ENCODE data around the gene SNCG.
"Not testable (repeated sequence)": the region's sequence is repeated elsewhere in the genome, so short reads cannot be mapped to it uniquely, and the experiment has no call there.

SNCG gene

GRCh38 chr10:86961481-86962091, 3.2 kb downstream of the SNCG start:
- no peak for DNase-seq

DNA sequence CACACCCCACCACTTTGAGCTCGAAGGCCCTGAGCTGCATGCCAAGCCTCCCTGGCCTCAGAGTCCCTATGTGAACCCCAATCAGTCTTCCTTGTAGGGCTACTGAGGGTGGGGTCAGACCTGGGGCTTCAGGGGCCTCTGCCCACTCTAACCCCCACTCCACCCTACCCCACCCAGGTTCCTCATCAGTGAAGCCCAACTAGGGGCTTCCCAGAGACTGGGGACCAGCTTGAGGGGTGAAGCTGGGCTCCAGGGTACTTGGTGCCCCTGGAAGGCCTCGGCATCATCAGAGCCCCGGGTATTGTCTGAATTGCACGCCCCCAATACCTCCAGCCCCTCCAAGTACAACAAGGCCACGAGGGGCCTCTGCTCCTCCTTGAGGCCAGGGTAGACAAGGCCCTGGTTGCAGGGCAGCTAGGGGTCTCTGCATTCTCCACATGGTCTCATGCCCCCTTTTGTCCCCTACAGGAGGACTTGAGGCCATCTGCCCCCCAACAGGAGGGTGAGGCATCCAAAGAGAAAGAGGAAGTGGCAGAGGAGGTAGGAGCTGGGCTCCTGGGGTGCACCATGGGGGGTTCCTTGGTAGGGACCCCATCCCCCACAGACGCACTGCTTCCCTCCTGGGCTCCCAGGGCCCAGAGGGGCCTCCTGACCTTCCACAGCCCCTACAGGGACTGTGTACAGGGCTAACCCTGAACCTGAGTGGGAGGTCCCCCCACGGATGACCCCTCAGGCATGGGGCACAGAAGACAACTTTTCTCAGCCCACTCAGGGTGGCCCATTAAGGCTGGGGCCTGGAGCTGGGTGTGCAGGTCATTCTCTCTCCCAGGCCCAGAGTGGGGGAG, 4.0 kb downstream of the SNCG start:
- DNase-seq, result no peak

- no peak for DNase-seq
Measured at GRCh38 chr10:86962981-86963310, 4.5 kb downstream of the SNCG start.

DNA sequence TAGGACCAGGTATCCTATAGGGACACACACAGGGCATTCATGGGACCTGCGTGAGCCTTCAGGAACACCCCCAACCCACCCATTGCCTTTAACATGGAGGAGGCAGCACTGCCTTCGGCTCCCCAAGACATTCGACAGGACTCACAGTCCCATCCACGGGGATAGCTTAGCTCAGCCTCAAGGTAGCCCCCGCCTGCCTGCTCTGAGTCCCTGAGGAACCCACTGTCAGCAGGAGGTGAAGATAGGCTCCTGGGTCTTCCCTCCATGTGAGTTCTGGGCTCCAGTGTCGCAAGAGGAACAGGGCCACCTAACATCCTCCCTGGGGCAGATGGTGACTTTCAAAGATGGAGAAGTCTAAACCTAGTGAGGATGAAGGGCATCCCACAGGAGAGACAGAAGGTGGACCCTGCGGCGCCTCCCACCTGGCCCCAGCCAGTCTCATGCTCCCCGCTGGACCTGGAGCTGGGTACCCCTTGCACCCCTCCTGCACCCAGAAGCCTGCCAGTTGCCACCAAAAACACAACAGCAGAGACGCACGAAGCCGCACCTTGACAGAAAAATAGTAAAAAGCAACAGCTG, 5.0 kb downstream of the SNCG start:
- no peak for DNase-seq

DNA sequence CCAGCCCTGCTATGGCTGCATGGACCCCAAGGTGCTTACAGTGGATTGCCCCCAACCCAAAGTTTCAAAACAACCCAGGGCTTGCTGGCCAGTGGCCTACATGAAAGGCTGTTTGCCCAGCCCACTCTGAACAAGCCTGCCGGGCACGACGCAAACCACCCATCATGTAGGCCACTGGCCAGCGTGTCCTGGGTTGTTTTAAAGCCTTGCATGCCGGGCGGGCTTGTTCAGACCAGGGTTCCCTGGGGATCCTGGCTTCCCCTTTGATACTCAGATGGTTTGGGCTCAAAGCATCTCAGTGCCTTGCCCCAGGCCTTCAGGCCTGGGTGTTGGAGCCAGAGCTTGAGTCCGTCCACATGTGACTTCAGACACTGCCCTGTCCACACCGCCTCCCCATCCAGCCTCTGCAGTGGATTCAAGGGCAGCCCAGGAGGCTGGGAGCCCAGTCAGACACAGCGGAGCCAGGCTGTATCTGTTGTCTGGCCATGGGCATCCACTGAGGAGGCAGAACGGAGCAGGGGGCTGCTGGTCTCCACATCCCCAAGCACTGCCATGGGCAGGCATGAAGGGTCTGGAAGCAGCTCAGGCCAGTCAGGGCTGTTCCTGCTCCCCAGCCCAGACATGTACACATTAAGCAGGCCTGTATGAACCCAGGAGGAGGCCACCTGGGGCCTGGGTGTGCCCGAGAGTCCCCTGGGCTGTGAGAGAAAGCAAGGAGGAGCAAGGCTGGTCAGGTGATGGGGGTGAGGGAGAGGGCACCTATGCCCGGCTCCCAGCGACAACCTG, 5.9 kb downstream of the SNCG start:
- no peak for DNase-seq

DNA sequence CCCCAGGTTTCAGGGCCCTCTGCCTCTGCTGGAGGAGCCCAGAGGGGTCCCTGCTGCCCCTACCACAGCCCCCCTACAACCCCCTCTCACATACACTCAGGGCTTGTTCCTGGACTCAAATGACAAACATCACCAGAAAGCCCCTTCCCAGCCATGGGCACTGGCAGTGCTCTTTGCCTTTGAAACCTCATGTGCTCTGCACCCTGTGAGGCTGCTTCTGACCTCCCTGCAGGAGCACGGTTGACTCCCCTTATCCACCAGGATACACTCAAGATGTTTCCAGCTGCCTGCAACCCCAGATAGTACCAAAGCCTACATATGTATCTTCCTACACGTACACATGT, 6.4 kb downstream of the SNCG start:
- DNase-seq, result no peak

DNA sequence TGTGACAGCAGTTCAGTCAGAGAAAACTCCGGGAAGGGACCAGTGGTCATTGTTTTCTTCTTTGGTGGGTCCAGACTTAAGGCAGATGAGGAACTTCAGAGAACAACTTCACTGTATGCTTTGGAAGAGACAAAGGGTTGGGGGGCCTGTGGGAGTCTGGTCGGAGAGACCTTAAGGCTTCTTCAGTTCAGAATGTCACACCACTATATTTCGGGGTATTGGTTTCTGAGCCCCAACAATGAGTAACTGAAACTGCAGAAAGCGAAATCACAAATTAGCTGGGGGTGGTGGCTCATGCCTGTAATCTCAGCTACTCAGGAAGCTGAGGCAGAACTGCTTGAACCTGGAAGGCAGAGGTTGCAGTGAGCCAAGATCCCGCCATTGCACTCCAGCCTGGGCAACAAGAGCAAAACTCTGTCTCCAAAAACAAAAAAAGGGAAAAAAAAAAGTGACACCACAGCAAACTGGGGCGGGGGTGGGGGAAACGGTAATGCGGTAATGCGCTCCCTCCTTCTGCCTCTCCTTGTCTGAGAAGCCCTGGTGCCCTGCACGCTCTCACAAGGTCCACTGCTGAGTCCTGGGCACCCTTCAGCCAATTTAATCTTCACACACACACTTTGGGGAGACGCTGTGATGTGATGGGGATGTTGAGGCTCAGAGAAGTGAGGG, 7.7 kb downstream of the SNCG start:
- no peak for DNase-seq

GRCh38 chr10:86967481-86967941, 9.1 kb downstream of the SNCG start:
- DNase-seq, result no peak

- DNase-seq, result no peak
Measured at GRCh38 chr10:86968271-86968993, 10.0 kb downstream of the SNCG start, which contains the start of gene ADIRF. Gene ADIRF (plus strand): TSS chr10:86968482. CDS start chr10:86968545, 63 bp downstream.

- no peak for DNase-seq
Measured at GRCh38 chr10:86968994-86969355, 10.6 kb downstream of the SNCG start.

- no peak for DNase-seq
Measured at GRCh38 chr10:86969421-86970041, 11.1 kb downstream of the SNCG start.

- DNase-seq, result no peak
Measured at GRCh38 chr10:86970162-86970981, 12.0 kb downstream of the SNCG start.

DNA sequence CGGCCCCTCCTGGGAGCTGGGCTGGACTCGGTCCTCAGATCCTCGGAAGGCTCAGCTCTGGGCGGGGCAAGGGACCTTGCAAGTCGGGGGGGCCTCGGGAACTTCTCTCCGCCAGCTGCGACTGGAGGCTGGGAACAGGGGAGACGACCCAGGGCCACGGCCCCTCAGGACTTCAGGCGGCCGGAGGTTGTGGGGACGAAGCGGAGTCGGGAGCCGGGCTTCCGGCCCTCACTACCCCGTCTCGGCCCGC, 12.5 kb downstream of the SNCG start:
- no peak for DNase-seq

DNA sequence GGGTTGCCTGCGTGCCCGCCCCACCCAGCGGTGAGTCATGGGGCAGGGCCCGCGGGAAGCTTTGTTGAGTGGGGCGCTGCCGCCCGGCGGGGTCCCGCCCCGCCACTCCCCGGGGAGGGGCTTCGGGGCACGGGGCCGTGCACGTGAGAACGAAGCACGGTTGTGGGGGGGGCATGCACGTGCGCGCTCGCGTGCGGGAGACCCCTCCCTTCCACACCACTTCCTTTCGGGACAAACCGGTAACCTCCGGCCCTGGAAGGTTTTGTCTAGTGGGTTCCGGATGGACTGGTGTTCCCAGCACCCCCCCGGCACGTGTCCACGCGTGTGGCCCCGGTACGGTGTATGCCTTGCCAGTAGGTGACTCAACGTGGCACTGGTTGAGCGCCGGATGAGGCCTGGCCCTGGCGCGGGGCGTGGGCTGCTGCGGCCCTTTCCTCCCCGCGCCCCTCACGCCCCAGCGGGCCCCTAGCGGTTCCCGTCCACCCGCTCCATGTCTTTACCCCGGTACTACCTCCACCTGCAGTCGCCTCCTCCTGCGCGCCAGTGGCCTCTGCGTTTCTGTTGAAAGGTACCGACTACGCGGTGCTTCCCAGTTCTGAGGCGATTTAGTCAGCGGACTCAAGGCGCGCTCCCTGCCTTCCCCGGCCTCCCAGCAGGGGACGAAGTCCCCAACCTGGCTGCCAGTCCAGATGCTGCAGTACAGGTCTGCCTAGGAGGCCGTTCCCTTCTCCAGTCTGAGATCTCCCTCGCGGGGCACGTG, 13.0 kb downstream of the SNCG start:
- peak; percentile 90 for DNase-seq

DNA sequence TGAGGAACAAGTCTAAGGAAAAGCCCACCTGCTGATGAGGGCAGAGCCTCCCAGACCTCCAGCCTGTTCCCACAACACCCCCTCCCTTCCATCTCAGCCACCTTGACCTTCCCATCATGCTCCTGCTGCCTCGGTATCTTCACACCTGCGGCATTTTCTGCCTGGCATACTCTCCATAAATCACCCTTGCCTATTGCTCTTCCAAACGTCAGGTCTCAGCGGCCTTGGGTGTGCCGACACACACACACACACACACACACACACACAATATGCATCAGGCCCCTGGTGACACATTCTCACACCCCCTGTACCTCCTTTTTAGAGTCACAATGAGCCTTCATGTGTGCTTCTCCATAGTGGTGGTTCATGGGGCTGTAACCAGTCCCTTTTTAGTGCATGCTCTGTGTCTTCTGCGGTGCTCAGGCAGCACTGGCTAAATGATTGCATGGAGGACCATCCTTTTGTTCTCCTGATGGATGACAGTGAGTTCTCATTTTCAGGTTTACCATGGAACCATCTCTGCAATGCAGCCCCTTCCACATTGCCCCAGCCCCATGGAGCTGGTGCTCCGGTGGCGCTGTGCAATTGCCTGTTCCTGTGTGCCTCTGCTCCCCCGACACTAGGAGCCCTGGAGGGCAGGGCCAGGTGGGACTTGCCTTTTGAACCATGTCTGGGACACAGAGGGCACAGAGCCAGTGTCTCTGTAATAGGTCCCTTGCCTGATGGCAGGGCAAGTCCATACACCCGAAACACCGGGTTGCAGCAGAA, 14.4 kb downstream of the SNCG start:
- no peak for DNase-seq

GRCh38 chr10:86974484-86974883, 16.1 kb downstream of the SNCG start:
- no peak for DNase-seq

DNA sequence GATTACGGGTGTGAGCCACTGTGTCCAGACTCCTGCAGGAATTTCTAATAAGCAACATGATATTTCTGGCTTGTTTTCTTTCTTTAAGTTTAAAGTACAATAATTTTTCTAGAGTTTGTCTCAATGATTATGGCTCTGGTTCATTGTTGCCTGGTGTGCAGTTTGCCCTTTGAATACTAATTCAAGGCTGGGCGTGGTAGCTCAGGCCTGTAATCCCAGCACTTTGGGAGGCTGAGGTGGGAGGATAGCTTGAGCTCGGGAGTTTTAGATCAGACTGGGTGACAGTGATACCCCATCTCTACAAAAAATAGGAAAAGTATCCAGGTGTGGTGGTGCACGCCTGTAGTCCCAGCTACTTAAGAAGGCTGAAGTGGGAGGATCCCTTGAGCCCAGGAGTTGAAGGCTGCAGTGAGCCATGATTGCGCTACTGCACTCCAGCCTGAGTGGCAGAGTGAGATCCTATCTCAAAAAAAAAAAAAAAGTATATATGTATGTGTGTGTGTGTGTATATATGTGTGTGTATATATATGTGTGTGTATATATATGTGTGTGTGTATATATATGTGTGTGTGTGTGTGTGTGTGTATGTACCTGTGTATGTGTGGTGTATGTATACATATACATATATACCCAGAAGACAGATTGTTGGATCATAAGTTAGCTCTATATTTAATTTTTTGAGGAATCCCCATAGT, 18.1 kb downstream of the SNCG start:
- DNase-seq, result no peak

- not testable (repeated sequence) for DNase-seq
Measured at GRCh38 chr10:86978457-86978856, 20.1 kb downstream of the SNCG start.

DNA sequence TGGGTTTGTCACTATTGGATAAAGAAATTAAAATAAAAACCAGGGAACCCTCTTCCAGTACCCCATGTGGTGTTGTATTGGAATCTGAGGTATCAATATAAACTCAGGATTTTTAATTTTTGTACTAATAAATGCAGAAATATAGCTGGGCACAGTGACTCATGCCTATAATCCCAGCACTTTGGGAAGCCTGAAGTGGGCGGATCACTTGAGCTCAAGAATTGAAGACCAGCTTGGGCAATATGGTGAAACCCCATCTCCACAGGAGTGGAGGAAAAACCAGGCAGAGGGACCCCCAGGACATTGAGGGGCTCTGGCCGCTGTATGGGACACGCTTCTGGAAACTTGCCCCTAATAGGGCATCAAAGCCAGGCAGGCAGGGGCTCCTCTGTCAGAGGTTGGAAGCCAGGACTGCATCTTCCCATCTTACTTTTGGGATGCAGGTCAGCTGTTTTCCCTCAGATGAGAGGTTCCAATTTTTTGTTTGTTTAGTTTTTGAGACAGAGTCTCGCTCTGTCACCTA, 21.0 kb downstream of the SNCG start:
- no peak for DNase-seq
